Right cardiac atrium (tissue), 5 donors: ENCODE measurements around the gene TAS2R60. TPM values are rescaled to one million over a fixed set of nuclear protein-coding genes. Genes with fewer than 3 reads are reported as not detected.

ENCODE experiments used
- polyA plus RNA-seq: library from polyadenylated mRNA; stranded (reverse); fragments of 200-250 nt; gene quantifications from one replicate; pipeline ENCODE4 v1.2.3, GENCODE V29; 2013
- total RNA-seq, 4 donors: library from RNA; stranded (reverse); fragmentation: NEBNext Ultra II Directional; extraction: Animal tissue kit (Norgen Biotek cat#: 25700); gene quantifications; one replicate each; pipeline ENCODE4 v1.2.1, GENCODE V29; 2021
- donor health status: healthy with polysubstance abuse.
- donor health status: DM: no; HTN: yes; CAD: no.
- donor health status: DM: no; HTN: no; CAD: no.
- donor health status: DM: no; HTN: yes; CAD: no; lungs with severe emphysema.
- donor health status: DM: yes; HTN: yes; CAD: no.

The TAS2R60 gene
- total and polyA plus RNA-seq, 5 donors, result not detected

Other genes with a start within 250 kb of the TAS2R60 start
- not detected for gene TAS2R40, start 221.4 kb upstream of the TAS2R60 start, total RNA-seq
- not detected for gene TAS2R40, start 221.4 kb upstream of the TAS2R60 start, polyA plus RNA-seq
- 100 to 1,000 TPM; 182 to 249 (median 234) TPM for gene GSTK1, start 180.0 kb upstream of the TAS2R60 start, total RNA-seq
- 280 TPM for gene GSTK1, start 180.0 kb upstream of the TAS2R60 start, polyA plus RNA-seq
- gene TMEM139, start 158.5 kb upstream of the TAS2R60 start, total RNA-seq, result 1 to 10 TPM; 3.6 to 5.9 (median 4.5) TPM
- gene TMEM139, start 158.5 kb upstream of the TAS2R60 start, polyA plus RNA-seq, result 10.9 TPM
- gene CASP2, start 155.1 kb upstream of the TAS2R60 start, total RNA-seq, result 10 to 100 TPM in 3 of 4 donors, 1 to 10 TPM in 1; 9.2 to 10.6 (median 10.2) TPM
- 4.5 TPM for gene CASP2, start 155.1 kb upstream of the TAS2R60 start, polyA plus RNA-seq
- not detected for gene CLCN1, start 127.3 kb upstream of the TAS2R60 start, total RNA-seq
- not detected for gene CLCN1, start 127.3 kb upstream of the TAS2R60 start, polyA plus RNA-seq
- under 1 TPM; 0.21 to 0.51 (median 0.39) TPM for gene FAM131B, start 80.7 kb upstream of the TAS2R60 start, total RNA-seq
- gene FAM131B, start 80.7 kb upstream of the TAS2R60 start, polyA plus RNA-seq, result 0.27 TPM
- 100 to 1,000 TPM in 1 of 4 donors, 10 to 100 TPM in 3; 80.1 to 127 (median 92.6) TPM for gene ZYX, start 62.1 kb upstream of the TAS2R60 start, total RNA-seq
- gene ZYX, start 62.1 kb upstream of the TAS2R60 start, polyA plus RNA-seq, result 74.7 TPM
- under 1 TPM in 2 of 4 donors, not detected in 2; 0.46 to 0.56 TPM for gene EPHA1, start 34.6 kb upstream of the TAS2R60 start, total RNA-seq
- 0.02 TPM for gene EPHA1, start 34.6 kb upstream of the TAS2R60 start, polyA plus RNA-seq
- gene TAS2R41, start 34.4 kb downstream of the TAS2R60 start, total RNA-seq, result not detected
- not detected for gene TAS2R41, start 34.4 kb downstream of the TAS2R60 start, polyA plus RNA-seq
- under 1 TPM in 1 of 4 donors, not detected in 3; 0.19 TPM for gene CTAGE15, start 128.3 kb downstream of the TAS2R60 start, total RNA-seq
- gene CTAGE15, start 128.3 kb downstream of the TAS2R60 start, polyA plus RNA-seq, result 0.02 TPM
- gene TCAF2, start 177.5 kb downstream of the TAS2R60 start, total RNA-seq, result under 1 TPM; 0.31 to 0.57 (median 0.43) TPM
- gene TCAF2, start 177.5 kb downstream of the TAS2R60 start, polyA plus RNA-seq, result 0.41 TPM